Lung (tissue), 12 donors: ENCODE measurements around the gene COPS7A. TPM values are rescaled to one million over a fixed set of nuclear protein-coding genes. Genes with fewer than 3 reads are reported as not detected.

Experiments used
- ATAC-seq: fragments of 200-7000 bp; cut with Tn5 transposase; one replicate; pipeline ENCODE4 v1.9.1; 2020; ENCODE audit warnings: moderate number of reproducible peaks; ENCODE audit not compliant: insufficient read depth, low FRiP score
- DNase-seq, 3 donors: peaks; one replicate each; pipeline ENCODE4 v3.0.0-alpha.2; 2013 to 2017
- H3K27ac ChIP-seq, 2 donors: one replicate each; pipeline ENCODE4 v1.5.1; 2013; ENCODE audit warnings: mild to moderate bottlenecking in 2 of 2, moderate library complexity in 2 of 2, control low read depth in 1 of 2, inconsistent platforms in 1 of 2, low read depth in 1 of 2, low read length in 1 of 2
- H3K27me3 ChIP-seq, 3 donors: one replicate each; pipeline ENCODE4 v1.5.1; 2013; ENCODE audit warnings: low read length in 2 of 3; ENCODE audit not compliant: control insufficient read depth in 3 of 3, insufficient read depth in 3 of 3
- H3K36me3 ChIP-seq, 4 donors: one replicate each; pipeline ENCODE4 v1.5.1; 2013; ENCODE audit warnings: low read length in 4 of 4, mild to moderate bottlenecking in 1 of 4, moderate library complexity in 1 of 4; ENCODE audit not compliant: control insufficient read depth in 4 of 4, insufficient read depth in 4 of 4
- H3K4me1 ChIP-seq, 5 donors: one replicate each; pipeline ENCODE4 v1.5.1; 2013; ENCODE audit warnings: low read length in 5 of 5, mild to moderate bottlenecking in 2 of 5, moderate library complexity in 1 of 5; ENCODE audit not compliant: control insufficient read depth in 5 of 5, insufficient read depth in 5 of 5
- H3K4me3 ChIP-seq: one replicate; pipeline ENCODE4 v1.5.1; 2013; ENCODE audit warnings: mild to moderate bottlenecking, control low read depth, moderate library complexity
- H3K9ac ChIP-seq, 2 donors: one replicate each; pipeline ENCODE4 v1.5.1; 2013; ENCODE audit warnings: low read length in 2 of 2, control low read depth in 1 of 2; ENCODE audit not compliant: insufficient read depth in 1 of 2
- H3K9me3 ChIP-seq, 4 donors: one replicate each; pipeline ENCODE4 v1.5.1; 2013; ENCODE audit warnings: low read length in 3 of 4, mild to moderate bottlenecking in 1 of 4, moderate library complexity in 1 of 4; ENCODE audit not compliant: control insufficient read depth in 4 of 4, insufficient read depth in 3 of 4
- CTCF ChIP-seq: IDR thresholded peaks from 2 replicates; pipeline ENCODE4 v1.5.1; 2012; ENCODE audit warnings: mild to moderate bottlenecking; ENCODE audit errors: control extremely low read depth, extremely low read depth
- WGBS, 2 donors: extraction: QIAGEN DNeasy Blood & Tissue Kit; methylation state at CpG; one replicate each; pipeline ENCODE4 v1.1.7; 2013; 5-methylcytosine and 5-hydroxymethylcytosine counted together
- polyA plus RNA-seq, 2 donors: library from polyadenylated mRNA; stranded (reverse); fragments of 200-250 nt; gene quantifications; one replicate each; pipeline ENCODE4 v1.2.1, GENCODE V29; 2013
- total RNA-seq, 2 donors: library from RNA; depleted of rRNA in 1 of 2; stranded (reverse); fragments of >200 nt in 1 of 2; gene quantifications; one replicate each; pipeline ENCODE4 v1.2.1, GENCODE V29; 2014 to 2021
- donor health status: control.
- donor health status: control.
- donor health status: Bipolar disorder and iron deficiency.
- donor health status: healthy.
- donor health status: DM: yes; HTN: yes; CAD: no.

Gene COPS7A
- total and polyA plus RNA-seq, 4 donors: 40.1 to 74.7 (median 61.2) TPM

- ATAC-seq (no peak), DNase-seq (peak in 2 of 3 donors; percentile 33 to 48)
- Histone ChIP-seq H3K9me3 (no peaks in the 10 kb centered on the region), H3K4me1 (peaks cover 10 to 54% (median 33%) of the 10 kb centered on the region in 5 donors), H3K4me3 (peak overlapping the region; percentile 62), H3K27me3 (no peaks in the 10 kb centered on the region), H3K36me3 (peaks cover 0 to 26% (median 14%) of the 10 kb centered on the region in 4 donors), H3K9ac (peak overlapping the region in 1 of 2 donors; percentile 91), H3K27ac (peak overlapping the region; percentile 81 to 95)
- no peak for TF ChIP-seq CTCF
- 14 to 37% methylated on average over 41 to 44 of the region's 44 CpGs for WGBS, 2 donors
These were observed 43.8 kb downstream of the COPS7A start for GRCh38 chr12:6767353-6768319.

GRCh38 chr12:6768437-6768914 lies 44.6 kb downstream of the COPS7A start:
- no peak for ATAC-seq
- peaks cover 0 to 2% (median 0%) of the 10 kb centered on the region in 4 donors for H3K9me3 ChIP-seq
- peak overlapping the region; percentile 55 to 91 for H3K9ac ChIP-seq
- H3K4me1 ChIP-seq: peaks cover 10 to 53% (median 32%) of the 10 kb centered on the region in 5 donors
- peaks cover 0 to 26% (median 14%) of the 10 kb centered on the region in 4 donors for H3K36me3 ChIP-seq
- peak; percentile 33 to 67 (median 43) for DNase-seq
- H3K4me3 ChIP-seq: no peak overlapping the region
- 51 to 71% methylated on average over 6 of the region's 6 CpGs for WGBS, 2 donors
- H3K27me3 ChIP-seq: peaks cover 0 to 2% (median 0%) of the 10 kb centered on the region in 3 donors
- H3K27ac ChIP-seq: peak overlapping the region in 1 of 2 donors; percentile 12
- TF ChIP-seq CTCF: no peak

GRCh38 chr12:6768990-6769389 lies 45.1 kb downstream of the COPS7A start:
- DNase-seq (peak; percentile 72 to 83 (median 74)), ATAC-seq (no peak)
- H3K9me3 ChIP-seq: peaks cover 0 to 2% (median 0%) of the 10 kb centered on the region in 4 donors
- H3K36me3 ChIP-seq: peaks cover 0 to 26% (median 14%) of the 10 kb centered on the region in 4 donors
- TF ChIP-seq CTCF: no peak
- no peak overlapping the region for H3K27ac ChIP-seq
- H3K27me3 ChIP-seq: peaks cover 0 to 2% (median 0%) of the 10 kb centered on the region in 3 donors
- 53 to 70% methylated on average over 5 to 6 of the region's 6 CpGs for WGBS, 2 donors
- H3K4me1 ChIP-seq: peaks cover 13 to 51% (median 30%) of the 10 kb centered on the region in 5 donors
- no peak overlapping the region for H3K4me3 ChIP-seq
- peak overlapping the region; percentile 16 to 55 for H3K9ac ChIP-seq
